Measurements from ENCODE around the gene CACNA1B.

Gene CACNA1B

GRCh38 chr9:137969685-137970084 is 92.1 kb downstream of the CACNA1B start:
- H3K4me3 ChIP-seq (IDR thresholded peaks at IDR 0.05; ENCODE audit: insufficient read depth, low read depth, low read length) = no peak overlapping the region
- H3K4me2 ChIP-seq = no peak overlapping the region
- no peaks in the 10 kb centered on the region for H3K4me1 ChIP-seq (ENCODE audit: low read depth, poor library complexity, severe bottlenecking)
- no peaks in the 10 kb centered on the region for H3K79me2 ChIP-seq (ENCODE audit: insufficient read depth, low read depth)
- H4K20me1 ChIP-seq (ENCODE audit: insufficient read depth) = no peaks in the 10 kb centered on the region
- H3K27ac ChIP-seq = no peak overlapping the region
- no peaks in the 10 kb centered on the region for H3K27me3 ChIP-seq (ENCODE audit: insufficient read depth, low read depth)
- H3K36me3 ChIP-seq (ENCODE audit: insufficient read depth) = no peaks in the 10 kb centered on the region
- H3K9ac ChIP-seq = no peak overlapping the region
- no peak overlapping the region for H2AFZ ChIP-seq (ENCODE audit: low read depth)
- no peak for TF ChIP-seq CTCF (conservative IDR thresholded peaks at IDR 0.05; ENCODE audit: low read depth, low read length)

GRCh38 chr9:137970098-137970497 is 92.5 kb downstream of the CACNA1B start:
- H3K36me3 ChIP-seq (ENCODE audit: insufficient read depth) = no peaks in the 10 kb centered on the region
- H3K4me2 ChIP-seq = no peak overlapping the region
- H3K27me3 ChIP-seq (ENCODE audit: insufficient read depth, low read depth) = no peaks in the 10 kb centered on the region
- no peaks in the 10 kb centered on the region for H4K20me1 ChIP-seq (ENCODE audit: insufficient read depth)
- H3K4me3 ChIP-seq (IDR thresholded peaks at IDR 0.05; ENCODE audit: insufficient read depth, low read depth, low read length) = no peak overlapping the region
- no peak overlapping the region for H2AFZ ChIP-seq (ENCODE audit: low read depth)
- H3K4me1 ChIP-seq (ENCODE audit: low read depth, poor library complexity, severe bottlenecking) = no peaks in the 10 kb centered on the region
- H3K27ac ChIP-seq = no peak overlapping the region
- H3K9ac ChIP-seq = no peak overlapping the region
- TF ChIP-seq CTCF (conservative IDR thresholded peaks at IDR 0.05; ENCODE audit: low read depth, low read length) = no peak
- H3K79me2 ChIP-seq (ENCODE audit: insufficient read depth, low read depth) = no peaks in the 10 kb centered on the region

GRCh38 chr9:137970686-137971476 is 93.3 kb downstream of the CACNA1B start:
- Histone ChIP-seq H3K79me2 (ENCODE audit: insufficient read depth, low read depth) (no peaks in the 10 kb centered on the region), H3K27ac (no peak overlapping the region), H3K4me3 (IDR thresholded peaks at IDR 0.05; ENCODE audit: insufficient read depth, low read depth, low read length) (no peak overlapping the region), H3K36me3 (ENCODE audit: insufficient read depth) (no peaks in the 10 kb centered on the region), H2AFZ (ENCODE audit: low read depth) (no peak overlapping the region), H3K4me1 (ENCODE audit: low read depth, poor library complexity, severe bottlenecking) (no peaks in the 10 kb centered on the region), H4K20me1 (ENCODE audit: insufficient read depth) (no peaks in the 10 kb centered on the region), H3K4me2 (no peak overlapping the region), H3K9ac (no peak overlapping the region), H3K27me3 (ENCODE audit: insufficient read depth, low read depth) (no peaks in the 10 kb centered on the region)
- no peak for TF ChIP-seq CTCF (conservative IDR thresholded peaks at IDR 0.05; ENCODE audit: low read depth, low read length)

GRCh38 chr9:137971477-137972138 is 94.0 kb downstream of the CACNA1B start:
- TF ChIP-seq CTCF (conservative IDR thresholded peaks at IDR 0.05; ENCODE audit: low read depth, low read length) = no peak
- no peak overlapping the region for H2AFZ ChIP-seq (ENCODE audit: low read depth)
- H3K36me3 ChIP-seq (ENCODE audit: insufficient read depth) = no peaks in the 10 kb centered on the region
- no peak overlapping the region for H3K9ac ChIP-seq
- H4K20me1 ChIP-seq (ENCODE audit: insufficient read depth) = no peaks in the 10 kb centered on the region
- no peaks in the 10 kb centered on the region for H3K79me2 ChIP-seq (ENCODE audit: insufficient read depth, low read depth)
- H3K4me2 ChIP-seq = no peak overlapping the region
- no peak overlapping the region for H3K27ac ChIP-seq
- no peak overlapping the region for H3K4me3 ChIP-seq (IDR thresholded peaks at IDR 0.05; ENCODE audit: insufficient read depth, low read depth, low read length)
- H3K4me1 ChIP-seq (ENCODE audit: low read depth, poor library complexity, severe bottlenecking) = no peaks in the 10 kb centered on the region
- H3K27me3 ChIP-seq (ENCODE audit: insufficient read depth, low read depth) = no peaks in the 10 kb centered on the region

Measured in KMS-11 (cell line).